Measurements from ENCODE around the gene SEC14L3.

The SEC14L3 gene

GRCh38 chr22:30471616-30472318, at the start of gene SEC14L3:
SEC14L3 (minus strand) TSS chr22:30472017; CDS start chr22:30471958, 59 bp downstream.
- no peak for DNase-seq (ENCODE audit: low read depth)
- no peak for TF ChIP-seq CTCF (IDR thresholded peaks at IDR 0.05; ENCODE audit: insufficient read depth, low read depth, low read length, missing control alignments)

GRCh38 chr22:30519842-30520425, 48.1 kb upstream of the SEC14L3 start:
- no peak overlapping the region for H3K4me3 ChIP-seq (ENCODE audit: low read depth, low read length)
- no peak for TF ChIP-seq CTCF (IDR thresholded peaks at IDR 0.05; ENCODE audit: insufficient read depth, low read depth, low read length, missing control alignments)
- no peak for DNase-seq (ENCODE audit: low read depth)

More at GRCh38 chr22:30471616-30472318, at the start of gene SEC14L3:
- no peak within 1 kb of the TSS for H3K4me3 ChIP-seq (ENCODE audit: low read depth, low read length)

GRCh38 chr22:30516731-30517130, 44.9 kb upstream of the SEC14L3 start:
- TF ChIP-seq CTCF (IDR thresholded peaks at IDR 0.05; ENCODE audit: insufficient read depth, low read depth, low read length, missing control alignments), result no peak
- H3K4me3 ChIP-seq (ENCODE audit: low read depth, low read length), result no peak overlapping the region
- DNase-seq (ENCODE audit: low read depth), result no peak

- DNase-seq (ENCODE audit: low read depth), result no peak
- no peak for TF ChIP-seq CTCF (IDR thresholded peaks at IDR 0.05; ENCODE audit: insufficient read depth, low read depth, low read length, missing control alignments)
- H3K4me3 ChIP-seq (ENCODE audit: low read depth, low read length), result no peak overlapping the region
Measured at GRCh38 chr22:30516273-30516672, 44.5 kb upstream of the SEC14L3 start.

- H3K4me3 ChIP-seq (ENCODE audit: low read depth, low read length), result no peak overlapping the region
- no peak for TF ChIP-seq CTCF (IDR thresholded peaks at IDR 0.05; ENCODE audit: insufficient read depth, low read depth, low read length, missing control alignments)
- DNase-seq (ENCODE audit: low read depth), result no peak
Measured at GRCh38 chr22:30514252-30514651, 42.4 kb upstream of the SEC14L3 start.

- TF ChIP-seq CTCF (IDR thresholded peaks at IDR 0.05; ENCODE audit: insufficient read depth, low read depth, low read length, missing control alignments), result no peak
- no peak overlapping the region for H3K4me3 ChIP-seq (ENCODE audit: low read depth, low read length)
Measured at GRCh38 chr22:30513462-30513861, 41.6 kb upstream of the SEC14L3 start.

More at GRCh38 chr22:30513462-30513861, 41.6 kb upstream of the SEC14L3 start:
- DNase-seq (ENCODE audit: low read depth), result no peak

Measured in GM12865 (cell line).